ENCODE data around the gene LRP2.
"Not testable (repeated sequence)": the region's sequence is repeated elsewhere in the genome, so short reads cannot be mapped to it uniquely, and the experiment has no call there.

Gene LRP2

DNA sequence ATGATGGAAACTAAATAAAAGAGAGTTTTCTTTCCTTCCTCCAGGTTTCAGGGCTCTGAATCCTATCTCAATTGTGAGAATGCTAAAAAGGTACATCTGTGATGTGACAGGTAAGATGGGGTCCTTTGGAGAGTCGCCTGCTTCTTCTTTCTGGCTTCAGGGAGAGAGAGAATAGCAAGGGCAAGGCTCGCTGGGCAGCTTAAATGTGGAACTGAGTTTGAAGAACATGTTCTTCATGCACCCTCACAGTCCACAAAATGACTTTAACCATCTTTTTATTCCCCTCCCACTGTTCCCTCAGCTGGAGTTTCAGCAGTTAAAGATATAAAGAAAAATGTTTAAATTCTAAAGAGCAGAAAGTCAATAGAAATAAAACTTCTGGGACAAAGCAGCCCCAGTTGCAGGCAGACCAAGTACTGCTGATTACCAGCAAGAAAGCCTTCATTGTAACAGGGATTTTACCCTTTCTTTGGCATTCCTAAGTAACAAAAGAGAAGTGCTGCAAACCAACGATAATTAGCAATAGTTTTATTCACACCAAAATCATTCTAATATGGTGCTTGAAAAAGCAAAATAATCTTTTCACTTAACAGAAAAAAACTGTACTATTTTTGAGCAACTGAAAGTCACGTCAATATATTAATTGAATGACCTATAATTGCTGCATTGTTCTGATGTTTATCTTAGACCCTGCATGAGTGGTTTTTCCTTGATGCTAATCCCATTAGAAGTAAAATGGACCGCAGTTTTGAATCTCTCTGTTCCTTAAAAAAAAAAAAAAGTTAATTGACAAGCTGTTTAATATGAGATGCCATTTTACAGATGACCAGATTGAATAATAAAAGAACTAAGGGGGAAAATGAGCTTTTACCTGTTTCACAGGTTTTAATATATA, 61.5 kb downstream of the LRP2 start:
- no peak for DNase-seq

GRCh38 chr2:169298007-169298406, 64.3 kb downstream of the LRP2 start:
- DNase-seq: no peak

GRCh38 chr2:169294001-169294675, 68.2 kb downstream of the LRP2 start:
- peak; percentile 79 for DNase-seq

DNA sequence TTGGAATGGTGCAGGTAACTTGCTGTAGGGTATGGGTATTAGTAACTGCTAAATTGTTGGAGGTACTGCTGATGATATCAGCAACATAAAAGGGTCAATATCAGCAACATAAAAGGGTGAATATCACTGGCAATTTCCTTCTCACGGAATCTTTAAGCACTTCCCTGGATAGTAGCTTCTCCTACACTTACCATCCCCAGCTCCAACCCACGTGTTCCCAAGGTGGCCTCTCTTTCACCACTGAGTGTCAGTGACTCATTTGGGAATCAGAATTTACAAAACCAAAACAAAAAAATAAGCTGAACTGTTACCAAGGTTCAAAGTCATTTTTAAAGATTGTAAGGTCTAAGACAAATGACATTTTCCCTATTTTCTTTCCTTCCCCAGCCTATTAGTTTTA, 70.8 kb downstream of the LRP2 start:
- DNase-seq: no peak

DNA sequence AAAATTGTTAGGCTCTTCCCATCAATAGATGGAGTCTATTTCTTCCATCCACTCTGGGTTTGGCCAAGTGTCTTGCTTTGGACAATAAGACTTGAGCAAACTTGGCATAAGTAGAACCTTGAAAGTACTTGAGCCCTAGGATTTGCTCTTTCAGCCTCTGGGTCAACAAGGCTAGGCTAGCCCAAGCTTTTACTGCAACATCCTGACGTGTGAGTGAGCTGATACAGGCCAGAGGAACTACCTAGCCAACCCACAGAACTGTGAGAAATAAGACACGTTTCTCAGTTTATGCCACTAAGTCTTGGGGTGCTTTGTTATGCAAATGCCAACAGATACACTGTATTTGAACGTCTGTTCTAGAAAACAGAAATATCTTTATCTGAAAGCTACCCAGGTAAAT, 71.9 kb downstream of the LRP2 start:
- DNase-seq: no peak

- no peak for DNase-seq
Observed at GRCh38 chr2:169287666-169288065, 74.7 kb downstream of the LRP2 start.

DNA sequence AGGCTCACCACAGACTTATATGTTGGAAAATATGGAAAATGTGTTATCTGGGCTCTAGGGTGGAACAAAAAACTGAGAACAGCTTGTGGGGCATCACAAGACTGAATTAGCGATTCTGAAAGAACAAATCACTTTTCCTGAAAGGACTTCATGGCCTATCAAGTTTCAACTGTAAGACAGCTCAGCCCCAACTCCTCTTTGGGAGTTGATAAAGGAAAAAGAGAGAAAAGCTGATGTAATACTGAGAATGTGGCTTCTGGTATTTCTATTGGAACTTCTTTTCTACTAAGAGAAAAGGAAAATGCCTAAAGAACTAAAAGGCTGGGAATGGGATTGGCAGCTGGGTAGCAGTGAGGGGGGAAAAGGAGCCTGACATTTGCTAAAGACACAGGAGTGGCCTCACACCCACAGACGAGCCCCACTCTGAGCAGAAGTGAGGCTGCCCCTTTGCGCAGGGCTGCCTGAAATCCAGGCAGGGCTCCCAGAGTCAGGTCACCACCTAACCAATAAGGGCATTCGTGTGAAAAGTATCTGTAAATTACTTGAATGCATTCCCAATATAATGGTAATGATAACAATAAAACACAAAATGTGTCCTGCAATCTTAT, 75.6 kb downstream of the LRP2 start:
- DNase-seq: no peak

- no peak for DNase-seq
Observed at GRCh38 chr2:169285531-169286235, 76.7 kb downstream of the LRP2 start.

DNA sequence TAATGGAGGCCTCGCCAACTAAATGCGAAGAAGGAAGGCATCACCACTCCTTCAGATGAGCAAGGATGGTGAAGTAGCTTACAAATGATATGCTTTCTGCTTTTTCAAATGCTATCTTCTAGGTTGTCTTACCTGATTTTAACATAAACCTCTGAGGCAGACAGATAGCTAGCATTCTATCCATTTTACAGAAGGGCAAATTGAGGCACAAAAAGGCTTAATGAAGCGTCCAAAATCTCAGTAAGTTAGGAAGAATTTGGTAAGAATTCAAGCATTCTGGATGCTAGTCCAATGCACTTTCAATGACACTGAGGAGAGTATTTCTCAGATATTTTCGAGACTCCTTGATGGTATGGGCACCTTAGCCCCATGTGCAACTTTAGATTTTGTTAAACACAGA, 81.8 kb downstream of the LRP2 start:
- no peak for DNase-seq

- DNase-seq: peak; percentile 4
Observed at GRCh38 chr2:169275696-169276444, 86.5 kb downstream of the LRP2 start.

DNA sequence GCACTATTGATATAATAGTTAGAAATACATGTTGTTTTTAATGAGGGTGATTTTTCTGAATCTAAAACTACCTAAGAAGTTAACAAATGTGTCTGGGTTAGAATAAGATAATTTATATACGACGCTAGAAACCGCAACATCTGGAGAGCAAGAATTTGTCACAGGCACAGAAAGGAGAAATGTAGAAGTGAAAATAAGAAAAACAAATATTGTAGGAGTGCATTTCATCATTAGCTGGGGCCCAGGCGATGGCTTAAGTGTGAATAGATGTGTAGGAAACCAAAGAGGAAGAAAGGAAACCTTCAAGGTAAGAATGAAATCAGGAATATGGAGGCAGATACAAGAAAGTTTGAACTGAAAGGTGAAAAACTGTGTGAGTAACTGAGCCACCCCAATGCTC, 90.3 kb downstream of the LRP2 start:
- no peak for DNase-seq

DNA sequence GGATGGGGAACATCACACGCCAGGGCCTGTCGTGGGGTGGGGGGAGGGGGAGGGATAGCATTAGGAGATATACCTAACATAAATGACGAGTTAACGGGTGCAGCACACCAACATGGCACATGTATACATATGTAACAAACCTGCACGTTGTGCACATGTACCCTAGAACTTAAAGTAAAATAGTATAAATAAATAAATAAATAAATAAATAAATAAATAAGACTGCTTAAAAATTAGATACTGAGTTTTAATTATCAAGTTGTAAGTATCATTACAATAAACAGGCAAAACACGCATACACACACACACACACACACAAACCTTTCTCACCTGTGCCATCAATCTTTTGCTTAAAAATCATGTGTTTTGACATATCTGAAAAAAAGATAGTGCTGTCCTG, 91.8 kb downstream of the LRP2 start:
- DNase-seq: not testable (repeated sequence)

DNA sequence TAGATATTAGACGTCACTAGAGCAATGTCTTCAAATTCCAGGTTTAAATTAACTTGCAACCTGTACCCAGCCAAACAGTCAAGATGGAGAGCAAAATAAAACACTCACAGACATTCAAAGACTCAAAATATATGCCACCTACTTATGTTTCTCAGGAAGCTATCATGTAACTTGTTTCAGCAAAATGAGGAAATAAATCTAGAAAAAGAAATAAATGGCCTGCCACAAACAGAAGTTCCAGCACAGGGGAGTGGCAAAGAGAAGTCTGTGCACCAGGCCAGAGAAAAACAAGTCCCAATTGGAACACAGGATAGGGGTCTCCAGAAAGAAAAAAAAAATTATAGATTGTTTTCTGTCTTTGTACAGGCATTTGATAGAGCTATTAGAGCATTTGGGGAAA, 96.7 kb downstream of the LRP2 start:
- no peak for DNase-seq

- DNase-seq: no peak
Observed at GRCh38 chr2:169260846-169261642, 101.3 kb downstream of the LRP2 start.

DNA sequence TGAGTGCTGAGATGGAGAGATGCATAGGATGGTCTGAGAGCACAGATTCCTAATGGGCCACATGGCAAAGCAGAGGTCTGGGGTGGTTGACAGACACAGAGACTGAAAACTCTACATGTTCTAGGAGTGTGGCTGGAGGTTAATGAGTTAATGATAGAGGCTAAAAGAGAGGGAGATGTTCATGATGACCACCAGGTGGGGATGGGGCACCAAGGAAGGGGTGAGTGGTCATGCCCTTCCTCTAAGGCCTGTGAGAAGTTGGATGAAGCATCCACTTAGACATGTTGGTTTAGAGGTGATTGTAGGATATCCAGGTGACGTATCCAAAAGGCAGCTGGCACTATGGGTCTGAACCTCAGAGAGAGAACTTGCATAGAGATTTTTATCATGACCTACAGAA, 102.1 kb downstream of the LRP2 start:
- DNase-seq: no peak

- DNase-seq: no peak
Observed at GRCh38 chr2:169259402-169259801, 102.9 kb downstream of the LRP2 start.

GRCh38 chr2:169258045-169258601, 104.2 kb downstream of the LRP2 start:
- no peak for DNase-seq

- DNase-seq: no peak
Observed at GRCh38 chr2:169254774-169255173, 107.6 kb downstream of the LRP2 start.

DNA sequence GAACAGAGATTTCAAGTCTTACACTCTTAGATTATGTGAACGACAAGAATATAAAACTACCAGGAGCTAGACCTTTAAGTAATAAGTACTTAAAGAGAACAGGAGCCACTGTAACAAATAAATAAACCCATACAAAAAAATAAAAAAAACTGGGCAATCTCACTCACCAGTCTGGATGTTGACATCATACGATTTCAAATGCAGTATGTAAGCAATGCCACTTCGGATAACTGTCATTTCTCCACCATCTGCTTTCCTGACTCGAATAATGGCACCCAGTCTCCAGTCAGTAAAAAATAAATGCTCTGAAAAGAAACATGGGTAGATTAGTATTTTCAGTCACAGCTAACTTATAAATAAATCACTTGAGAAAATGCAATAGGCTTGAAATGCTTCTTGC, 115.1 kb downstream of the LRP2 start:
- no peak for DNase-seq

DNA sequence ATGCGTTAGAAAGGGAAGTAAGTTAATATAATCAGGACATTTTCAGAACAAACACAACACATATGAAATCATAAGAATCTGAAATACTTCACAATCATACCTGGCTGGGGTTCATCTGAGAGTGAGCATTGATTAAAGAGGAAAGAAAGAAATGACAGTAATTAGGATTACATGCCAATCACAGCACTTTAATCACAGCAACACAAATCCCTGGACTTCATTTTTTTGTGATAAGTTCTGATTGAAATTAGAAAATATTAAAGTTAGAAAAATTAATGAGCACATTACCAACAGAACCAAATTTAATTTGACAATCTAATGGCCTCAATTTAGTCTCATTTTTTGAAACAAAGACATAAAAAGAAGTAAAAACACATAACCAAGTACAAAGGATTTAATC, 121.9 kb downstream of the LRP2 start:
- DNase-seq: no peak

DNA sequence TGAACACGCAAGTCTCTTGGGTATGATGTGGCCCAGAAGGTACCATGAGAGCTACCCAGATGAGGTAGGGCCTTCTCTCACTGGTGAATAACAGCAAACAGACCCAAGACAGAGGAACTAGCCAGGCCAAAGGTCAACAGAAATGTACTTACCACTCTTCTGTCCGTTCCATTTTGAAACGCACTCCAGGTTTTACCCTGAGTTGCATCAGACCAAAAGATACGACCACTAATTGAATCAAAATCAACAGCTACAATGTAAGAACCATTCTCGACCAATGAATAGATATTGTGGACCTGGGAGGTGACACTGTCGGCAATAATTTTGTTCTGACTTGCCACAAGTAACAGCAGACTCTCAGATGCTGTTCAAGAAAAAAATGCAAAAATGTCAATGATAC, 124.4 kb downstream of the LRP2 start:
- DNase-seq: no peak
